GM21390 (cell line): ENCODE data around the gene NCR2.

Source experiments
- ATAC-seq: cut with Tn5 transposase; IDR thresholded peaks from one replicate; pipeline ENCODE4 v1.9.1; 2021; ENCODE audit not compliant: unreplicated experiment

Gene NCR2

DNA sequence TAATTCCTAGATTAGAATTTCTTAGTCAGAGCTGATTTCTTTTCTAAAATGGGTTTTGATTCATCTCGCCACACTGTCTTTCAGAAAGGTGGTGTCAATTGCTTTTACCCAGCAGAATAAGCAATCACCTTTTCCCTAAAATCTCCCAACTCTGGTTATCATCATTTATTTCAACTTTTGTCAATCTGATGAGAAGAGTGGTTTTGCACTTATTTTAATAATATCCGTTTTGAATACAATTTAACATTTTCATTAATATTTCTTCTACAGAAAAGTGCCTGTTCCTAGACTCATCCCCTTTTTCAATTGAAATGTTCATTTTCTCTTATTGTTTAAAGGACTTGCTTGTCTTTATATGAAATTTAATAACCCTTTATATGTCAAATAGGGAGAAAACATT, 8.2 kb upstream of the NCR2 start:
- ATAC-seq: no peak

DNA sequence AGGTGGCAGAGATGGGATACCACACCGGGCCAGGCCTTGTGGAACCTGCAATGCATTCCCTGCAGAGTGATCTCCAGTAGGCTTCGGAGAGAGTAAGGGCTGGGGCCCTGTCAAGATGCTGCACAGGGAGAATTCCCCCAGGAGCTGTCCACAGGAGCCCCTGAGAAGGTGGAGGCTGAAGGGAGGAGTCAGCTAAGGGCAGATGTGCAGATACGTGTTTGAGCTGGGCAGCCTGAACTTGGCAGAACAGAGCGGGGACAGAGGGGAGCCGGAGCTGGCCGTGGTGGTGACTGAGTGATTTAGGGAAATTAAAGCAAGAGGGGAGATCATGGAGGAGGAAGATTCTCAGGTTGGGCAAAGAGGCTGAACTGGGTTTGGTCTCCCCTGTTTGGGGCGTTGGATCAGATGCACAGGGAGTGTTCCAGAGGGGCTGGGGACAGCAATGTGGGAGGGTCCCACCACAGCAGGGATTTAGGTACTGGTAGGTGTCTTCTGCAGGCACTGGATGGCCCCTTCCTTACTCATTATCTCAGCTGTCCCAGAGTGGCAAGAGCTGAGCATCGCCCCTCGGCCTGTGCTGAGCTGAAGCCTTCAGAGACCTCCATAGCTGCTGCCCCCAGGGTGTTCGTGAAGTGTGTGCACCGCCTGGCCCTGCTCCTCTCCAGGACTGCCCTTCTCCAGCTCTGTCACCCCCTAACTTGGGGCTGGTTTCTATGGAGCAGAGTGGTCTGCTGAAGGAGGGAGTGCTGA, 3.8 kb upstream of the NCR2 start:
- ATAC-seq: no peak

DNA sequence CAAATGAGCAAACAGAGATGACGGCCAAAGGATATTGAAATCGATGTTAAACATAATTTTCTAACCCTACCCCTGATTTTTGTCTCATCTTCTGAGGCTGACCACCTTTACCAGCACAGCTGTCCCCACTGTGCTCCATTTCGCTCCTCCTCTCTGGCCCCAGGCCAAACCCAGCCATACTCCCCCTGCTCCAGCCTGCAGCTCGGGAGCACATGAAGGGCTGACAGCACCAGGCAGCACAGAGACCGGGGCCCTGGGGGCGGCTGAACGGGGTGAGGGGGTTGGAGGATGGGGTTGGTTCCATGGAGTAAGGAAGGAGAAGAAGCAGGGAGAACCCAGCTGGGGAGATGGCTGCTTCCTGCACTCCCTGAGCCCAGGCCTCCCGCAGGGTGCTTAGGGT, 3.2 kb upstream of the NCR2 start:
- no peak for ATAC-seq

DNA sequence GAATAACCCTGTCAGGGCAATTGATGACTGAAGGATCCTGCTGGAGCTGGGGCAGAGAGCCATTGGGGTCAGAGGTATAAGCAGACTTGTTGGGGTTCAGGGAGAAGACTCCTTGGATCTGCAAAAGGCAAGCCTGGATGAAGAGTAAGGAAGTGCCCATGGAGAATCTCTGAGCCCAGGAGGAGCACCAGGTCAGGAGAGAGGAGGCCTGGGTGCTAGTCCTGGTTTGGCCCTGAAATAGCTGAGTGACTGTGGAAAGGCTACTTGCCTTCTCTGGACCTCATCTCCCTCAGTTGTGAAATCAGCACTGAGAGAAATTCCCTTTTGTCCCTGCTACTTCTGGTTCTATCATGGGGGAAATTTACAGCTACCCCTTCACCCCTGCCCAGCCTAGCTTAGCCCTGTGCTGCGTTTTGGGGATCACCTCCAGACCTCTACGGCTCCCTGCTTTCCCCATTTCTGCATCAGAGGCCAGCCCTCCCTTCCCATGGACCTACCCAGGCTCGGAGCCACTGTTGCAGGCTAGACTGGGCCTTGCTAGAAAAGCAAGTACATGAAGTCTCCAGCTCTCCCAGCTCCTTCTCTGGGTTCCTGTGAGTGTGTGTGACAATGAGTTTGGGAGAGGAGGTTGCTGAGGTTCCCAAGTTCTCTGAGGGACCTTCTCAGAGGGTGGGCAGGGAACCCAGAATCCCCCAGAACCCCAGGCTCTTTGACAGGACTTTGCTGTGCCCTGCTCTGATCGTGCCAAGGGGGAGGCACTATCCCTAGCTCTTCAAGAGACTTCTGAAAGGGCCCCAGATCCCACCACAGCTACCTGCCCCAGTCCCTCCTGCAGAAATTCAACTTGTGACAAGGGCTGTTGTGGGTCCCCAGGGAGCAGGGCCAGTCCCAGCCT, 2.3 kb upstream of the NCR2 start:
- no peak for ATAC-seq

DNA sequence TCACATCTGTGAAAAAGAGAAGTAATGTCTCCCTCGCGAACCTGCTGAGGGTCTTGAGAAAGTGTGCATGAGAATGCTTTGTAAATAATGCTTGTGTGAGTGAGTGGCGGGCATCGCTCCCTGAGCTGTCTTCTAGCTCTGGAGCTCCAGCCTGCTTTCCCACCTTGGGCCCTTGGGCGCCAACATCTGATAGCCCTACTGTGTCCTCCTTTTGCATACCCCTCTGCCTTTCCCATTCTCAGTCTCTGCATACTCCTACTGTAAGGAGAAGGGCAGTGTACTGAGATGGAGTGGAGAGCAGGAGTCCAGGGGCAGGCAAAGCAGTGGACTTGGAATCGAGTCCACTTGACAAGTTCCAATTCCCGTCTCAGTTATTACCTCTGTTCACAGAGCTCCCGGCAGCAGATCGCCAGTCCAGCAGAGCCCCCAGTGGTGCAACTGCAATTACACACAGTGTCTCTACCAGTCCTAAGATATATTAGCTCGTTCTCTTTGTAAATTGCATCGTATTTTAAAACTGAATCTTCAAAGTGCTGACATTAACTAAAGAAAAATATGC, 847 bp upstream of the NCR2 start:
- ATAC-seq: no peak

DNA sequence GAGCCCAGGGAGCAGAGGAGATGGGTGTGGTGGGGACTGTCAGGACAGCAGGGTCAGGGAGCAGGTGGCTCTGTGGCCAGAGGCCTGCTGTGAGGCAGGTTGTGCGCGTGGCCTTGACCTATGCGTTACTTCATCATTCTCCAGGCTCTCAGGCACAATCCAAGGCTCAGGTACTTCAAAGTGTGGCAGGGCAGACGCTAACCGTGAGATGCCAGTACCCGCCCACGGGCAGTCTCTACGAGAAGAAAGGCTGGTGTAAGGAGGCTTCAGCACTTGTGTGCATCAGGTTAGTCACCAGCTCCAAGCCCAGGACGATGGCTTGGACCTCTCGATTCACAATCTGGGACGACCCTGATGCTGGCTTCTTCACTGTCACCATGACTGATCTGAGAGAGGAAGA, 535 bp downstream of the NCR2 start:
- ATAC-seq: no peak

DNA sequence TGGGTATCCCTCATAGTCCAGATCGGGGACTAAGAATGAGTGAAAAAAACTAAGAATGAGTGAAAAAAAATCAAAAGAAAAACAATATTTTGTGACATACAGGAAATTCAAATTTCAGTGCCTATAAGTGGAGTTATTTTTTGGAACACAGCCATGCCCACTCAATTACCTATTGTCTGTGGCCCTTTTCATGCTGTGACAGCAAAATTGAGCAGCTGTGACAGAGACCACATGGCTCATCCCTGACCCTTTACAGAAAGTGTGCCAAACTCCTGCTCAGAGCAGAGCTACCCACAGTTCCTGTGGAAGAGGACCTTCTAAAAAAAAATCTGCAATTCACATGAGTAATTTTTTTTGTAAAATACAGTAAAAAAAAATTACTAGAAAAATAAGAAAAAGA, 1.4 kb downstream of the NCR2 start:
- no peak for ATAC-seq

DNA sequence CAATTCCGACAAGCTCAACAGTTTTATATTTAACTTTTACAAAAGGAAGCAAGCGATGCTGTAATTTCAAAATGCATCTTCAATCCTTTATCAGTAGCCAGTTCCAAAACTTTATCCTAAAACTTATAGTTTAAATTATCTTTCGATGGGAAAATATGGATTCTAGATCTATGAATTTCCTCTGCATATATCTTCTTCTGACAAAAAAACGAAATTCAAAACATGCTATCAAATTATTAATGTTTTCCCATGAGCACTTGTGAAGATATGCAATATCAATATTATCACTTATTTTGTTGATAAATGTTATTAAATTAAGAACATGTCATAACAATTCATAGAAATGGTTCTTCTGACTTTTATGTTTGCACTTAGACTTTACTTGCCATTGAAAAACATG, 2.3 kb downstream of the NCR2 start:
- ATAC-seq: no peak

DNA sequence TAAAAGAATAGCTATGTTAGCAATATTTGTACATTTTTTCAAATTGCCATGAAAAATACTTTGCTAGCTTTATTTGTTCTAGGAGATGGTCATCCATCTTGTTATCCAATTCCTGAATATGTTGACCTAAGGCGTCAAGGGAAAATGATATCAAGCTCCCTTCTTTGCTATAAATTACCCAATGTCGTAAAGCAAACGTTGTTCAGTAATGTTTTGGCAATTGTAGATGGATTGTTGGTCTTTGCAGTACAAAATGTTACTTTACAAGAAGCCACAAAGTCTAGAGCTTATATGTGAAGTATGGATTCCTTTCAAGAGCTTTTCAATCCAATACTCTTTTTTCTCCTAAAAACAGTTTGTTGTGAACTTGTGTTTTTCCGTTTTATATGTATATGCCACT, 3.3 kb downstream of the NCR2 start:
- no peak for ATAC-seq

DNA sequence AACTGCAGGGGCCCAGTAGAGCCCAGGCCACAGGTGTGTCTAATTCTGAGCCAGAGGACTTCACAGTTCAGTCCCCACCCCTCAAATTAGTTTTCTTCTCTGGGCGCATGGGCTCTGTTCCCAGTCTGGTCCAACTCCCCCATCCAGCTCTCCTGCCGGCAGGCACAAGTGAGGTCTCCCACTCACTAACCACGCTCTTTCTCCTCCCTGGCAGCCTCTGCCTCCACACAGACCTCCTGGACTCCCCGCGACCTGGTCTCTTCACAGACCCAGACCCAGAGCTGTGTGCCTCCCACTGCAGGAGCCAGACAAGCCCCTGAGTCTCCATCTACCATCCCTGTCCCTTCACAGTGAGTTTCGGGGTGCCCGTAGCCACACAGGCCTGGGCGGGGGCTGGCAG, 6.2 kb downstream of the NCR2 start:
- no peak for ATAC-seq

DNA sequence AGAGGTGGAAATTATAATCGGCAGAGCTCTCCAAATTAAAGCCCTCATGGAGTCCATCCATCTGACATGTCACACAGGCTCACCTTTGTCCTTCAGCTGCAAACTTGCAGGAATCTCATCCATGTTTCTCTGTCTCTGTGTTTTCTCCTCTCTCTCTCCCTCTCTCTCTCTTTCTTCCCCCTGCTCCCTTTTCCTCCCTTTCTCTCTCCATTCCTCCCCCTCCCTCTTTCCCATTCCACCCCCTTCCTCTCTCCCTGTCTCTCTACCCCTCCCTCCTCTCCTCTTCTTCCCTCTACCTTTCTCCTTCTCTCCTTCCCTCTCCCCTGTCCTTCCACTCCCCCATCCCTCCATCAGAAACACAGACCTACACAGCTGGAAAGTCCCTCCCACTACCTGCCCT, 6.8 kb downstream of the NCR2 start:
- ATAC-seq: no peak

DNA sequence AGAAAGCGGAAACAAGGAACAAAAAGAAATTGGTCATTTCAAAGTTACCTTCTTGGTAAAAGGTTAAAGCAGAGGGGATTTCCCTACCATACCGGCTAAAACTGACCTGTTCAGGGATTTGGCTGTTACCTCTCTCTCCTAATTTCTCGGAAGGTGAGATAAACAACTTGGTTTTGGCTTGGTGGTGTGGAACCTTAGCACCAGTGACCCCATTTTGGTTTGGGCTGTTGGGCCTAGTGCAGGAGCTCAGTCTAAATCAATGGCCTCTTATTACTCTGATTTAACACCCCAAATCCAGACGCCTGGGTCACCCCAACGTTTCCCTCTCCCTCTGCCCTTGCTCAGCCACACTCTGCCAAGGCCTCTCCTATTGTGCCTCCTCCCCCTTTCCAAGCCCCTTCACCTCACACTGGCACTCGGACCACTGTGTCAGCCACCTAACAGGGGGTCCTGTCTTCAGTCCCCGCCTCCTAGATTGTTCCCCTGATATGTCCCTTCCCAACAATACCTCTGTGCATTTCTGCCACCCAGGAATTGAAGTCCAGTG, 8.3 kb downstream of the NCR2 start:
- no peak for ATAC-seq

DNA sequence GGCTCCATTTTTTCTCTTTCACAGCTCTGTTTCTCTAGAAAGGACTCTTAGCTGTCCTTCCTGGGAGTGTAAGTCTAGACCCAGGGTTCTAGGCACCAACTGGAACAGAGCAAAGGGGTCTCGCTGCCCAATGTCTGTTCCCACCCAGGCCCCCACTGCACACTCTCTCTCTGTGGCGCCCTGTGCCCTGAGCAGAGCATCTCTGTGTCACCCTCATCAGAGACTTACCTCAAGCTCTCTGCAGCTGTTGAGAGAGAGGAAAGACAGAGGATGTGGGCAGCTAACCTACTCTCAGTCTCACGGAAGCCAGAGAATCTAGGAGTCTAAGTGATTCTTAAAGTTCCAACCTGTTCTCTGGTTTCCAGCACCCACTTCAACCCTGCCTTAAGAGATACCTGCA, 9.5 kb downstream of the NCR2 start:
- ATAC-seq: peak; percentile 45

DNA sequence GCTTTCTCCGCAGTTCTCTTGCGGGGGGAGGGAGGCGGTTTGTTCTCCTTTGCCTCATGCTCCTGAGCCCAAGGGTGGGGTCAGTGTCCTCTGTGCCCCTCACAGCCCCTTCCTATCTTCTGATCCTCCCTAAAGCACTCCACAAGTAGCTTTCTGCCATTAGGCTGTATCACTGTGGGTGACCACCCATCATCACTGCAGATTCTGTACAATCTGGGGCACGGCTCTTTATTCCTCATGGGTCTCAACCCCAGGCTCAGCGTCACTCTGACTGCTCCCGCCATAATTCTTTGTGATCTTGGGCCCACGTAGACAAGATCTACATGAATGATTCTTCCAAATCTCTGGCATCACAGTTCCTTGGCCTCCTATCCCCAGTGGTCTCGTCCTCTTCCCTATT, 10.5 kb downstream of the NCR2 start:
- no peak for ATAC-seq

DNA sequence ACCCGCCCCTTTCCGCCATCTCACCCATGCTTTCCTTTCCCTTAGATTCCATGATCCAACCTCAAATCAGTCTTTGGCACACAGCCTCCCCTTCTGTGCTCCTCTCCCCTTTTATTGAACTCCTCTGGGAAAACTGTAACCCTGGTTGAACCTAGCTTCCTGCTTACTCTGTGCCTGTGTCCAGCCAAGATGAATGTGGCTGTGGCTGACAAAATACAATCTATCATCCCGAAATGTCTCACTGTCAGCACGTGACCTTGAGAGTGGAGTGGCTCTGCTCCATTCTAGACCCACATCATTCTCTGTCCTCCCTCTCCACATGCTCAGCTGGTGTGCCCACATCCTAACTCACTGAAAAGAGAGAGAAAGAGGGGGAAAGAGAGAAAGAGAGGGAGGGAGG, 11.0 kb downstream of the NCR2 start:
- ATAC-seq: no peak

DNA sequence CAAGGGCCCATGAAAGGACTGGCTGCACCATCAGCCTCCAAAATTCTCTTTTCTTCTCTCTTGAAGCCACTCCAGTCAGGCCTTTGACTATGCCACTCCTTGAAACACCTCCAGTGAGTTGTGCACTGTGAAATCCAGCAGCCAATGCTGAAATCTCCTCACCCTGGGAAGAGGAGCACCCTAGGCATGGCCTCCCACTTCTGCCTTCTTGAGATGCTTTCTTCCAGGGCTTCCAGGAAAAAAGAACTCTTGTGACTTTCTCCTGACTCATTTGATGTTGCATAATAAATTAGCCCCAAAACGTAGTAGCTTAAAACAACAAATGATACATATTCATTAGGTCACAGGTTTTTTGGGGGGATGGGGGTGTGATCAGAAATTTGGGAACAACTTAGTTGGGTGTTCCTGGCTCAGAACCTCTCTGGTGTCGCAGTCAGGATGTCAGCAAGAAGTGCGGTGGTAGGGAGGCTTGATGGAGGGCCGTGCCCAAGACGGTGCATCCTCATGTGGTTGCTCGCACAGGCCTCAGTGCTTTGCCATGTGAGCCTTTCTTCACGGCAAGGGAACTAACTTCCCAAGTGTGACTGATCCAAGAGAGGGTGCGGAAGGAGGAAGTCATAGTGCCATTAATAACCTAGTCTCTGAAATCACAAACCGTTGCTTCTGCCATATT, 12.1 kb downstream of the NCR2 start:
- ATAC-seq: no peak

DNA sequence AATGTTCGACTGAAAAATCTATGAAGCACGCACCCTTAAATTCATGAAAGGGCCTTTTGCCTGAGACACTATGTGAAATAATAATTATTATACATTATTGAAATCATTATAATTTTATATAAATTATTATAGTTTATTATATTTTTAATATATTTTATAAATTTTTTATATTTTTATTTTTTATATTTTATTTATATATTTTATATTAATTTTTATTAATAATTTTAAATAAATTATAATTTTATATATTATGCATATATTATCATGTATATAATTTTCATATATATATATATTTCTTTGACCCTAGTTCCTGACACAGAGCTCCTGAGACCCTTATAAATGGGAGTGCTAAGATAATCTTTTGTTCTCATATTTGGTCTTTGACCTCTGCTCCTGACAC, 13.5 kb downstream of the NCR2 start:
- no peak for ATAC-seq

DNA sequence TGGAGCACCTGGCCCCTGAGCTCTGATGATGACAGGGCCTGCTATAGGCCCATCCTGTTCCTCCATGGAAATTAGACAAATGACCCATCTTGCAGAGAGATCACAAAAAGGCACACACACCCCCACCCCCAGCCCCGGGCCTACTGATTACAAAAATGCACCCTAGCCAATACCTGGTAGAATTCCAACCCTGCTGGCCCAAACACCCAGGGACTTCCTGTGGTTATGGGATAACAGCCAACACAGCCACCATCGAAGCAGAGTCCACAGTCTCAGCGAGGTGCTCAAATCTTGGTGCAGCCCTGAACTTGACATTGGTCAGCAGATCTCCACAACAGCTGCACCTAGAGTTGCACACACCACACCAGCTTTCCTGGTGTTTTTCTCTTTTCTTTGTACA, 17.0 kb downstream of the NCR2 start:
- no peak for ATAC-seq

DNA sequence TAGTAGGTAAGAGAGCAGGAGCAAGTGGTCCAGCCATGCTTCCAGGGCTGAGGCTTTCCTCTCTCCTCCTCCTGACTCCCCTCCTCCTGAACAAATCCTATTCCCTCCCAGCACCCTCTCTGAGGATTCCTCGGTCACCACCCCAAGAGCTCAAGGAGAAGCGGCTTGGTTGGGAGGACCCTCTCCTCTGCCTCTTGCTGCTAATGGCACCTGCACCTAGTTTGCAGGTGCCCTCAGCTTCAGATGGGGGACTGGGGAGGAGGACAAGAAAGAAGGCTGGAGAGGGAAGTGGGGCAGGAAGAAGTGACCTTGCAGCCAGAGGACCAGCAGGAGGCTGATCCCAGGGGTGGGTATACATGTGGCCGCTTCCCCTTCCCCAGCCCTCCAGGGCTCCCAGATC, 17.5 kb downstream of the NCR2 start:
- ATAC-seq: no peak

DNA sequence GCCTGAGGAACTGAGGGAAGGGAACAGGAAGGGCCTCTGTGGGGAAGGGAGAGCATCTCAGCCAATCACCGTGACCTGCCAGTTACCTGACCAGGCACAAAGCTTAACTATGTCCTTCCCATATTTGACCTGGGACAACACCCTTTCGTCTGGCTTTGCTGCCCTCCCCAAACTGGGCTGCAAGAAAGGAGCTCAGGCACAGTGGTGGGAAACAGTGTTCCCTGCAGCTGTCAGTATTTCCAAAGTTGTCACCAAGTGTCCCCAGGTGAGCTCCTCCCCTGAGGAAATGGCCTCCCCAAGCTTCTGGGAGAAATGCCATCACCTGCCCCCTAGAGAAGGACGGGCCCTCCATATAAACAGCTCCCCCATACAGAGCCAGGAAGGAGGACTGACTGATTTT, 17.9 kb downstream of the NCR2 start:
- ATAC-seq: no peak

DNA sequence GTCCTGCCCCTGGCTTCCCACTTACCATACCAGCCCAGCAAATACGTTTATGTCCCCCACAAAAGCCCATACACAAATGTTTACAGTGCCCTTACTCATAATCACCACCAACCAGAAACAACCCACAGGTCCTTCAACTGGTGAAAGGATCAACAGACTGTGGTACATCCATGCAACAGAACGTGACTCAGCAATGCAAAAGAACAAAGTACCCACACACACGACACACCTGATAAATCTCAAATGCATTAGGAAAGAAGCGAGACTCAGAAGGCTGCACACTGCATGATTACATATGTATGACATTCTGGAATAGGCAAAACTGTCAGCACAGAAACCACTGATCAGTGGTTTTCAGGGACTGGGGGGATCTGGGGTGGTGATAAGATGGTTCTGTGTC, 20.5 kb downstream of the NCR2 start:
- ATAC-seq: no peak
